HG03139 (cell line): ENCODE measurements around the gene UBE2I.

Source experiments
- ATAC-seq: cut with Tn5 transposase; IDR thresholded peaks from one replicate; pipeline ENCODE4 v1.9.1; 2021; ENCODE audit not compliant: unreplicated experiment

Gene UBE2I

DNA sequence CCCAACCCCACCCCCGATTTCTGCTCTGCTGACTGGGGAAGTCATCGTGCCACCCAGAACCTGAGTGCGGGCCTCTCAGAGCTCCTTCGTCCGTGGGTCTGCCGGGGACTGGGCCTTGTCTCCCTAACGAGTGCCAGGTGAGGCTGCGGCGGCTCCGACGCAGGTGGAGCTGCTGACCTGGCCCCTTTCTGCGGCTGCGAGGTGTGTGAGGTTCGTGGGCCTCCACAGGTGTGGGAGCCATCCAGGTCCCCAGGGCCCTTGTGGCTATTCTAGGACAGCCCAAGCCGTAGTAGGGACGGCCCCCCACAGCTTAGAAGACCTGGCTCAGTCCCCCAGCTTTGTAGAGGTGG, 3.0 kb downstream of the UBE2I start:
- no peak for ATAC-seq

DNA sequence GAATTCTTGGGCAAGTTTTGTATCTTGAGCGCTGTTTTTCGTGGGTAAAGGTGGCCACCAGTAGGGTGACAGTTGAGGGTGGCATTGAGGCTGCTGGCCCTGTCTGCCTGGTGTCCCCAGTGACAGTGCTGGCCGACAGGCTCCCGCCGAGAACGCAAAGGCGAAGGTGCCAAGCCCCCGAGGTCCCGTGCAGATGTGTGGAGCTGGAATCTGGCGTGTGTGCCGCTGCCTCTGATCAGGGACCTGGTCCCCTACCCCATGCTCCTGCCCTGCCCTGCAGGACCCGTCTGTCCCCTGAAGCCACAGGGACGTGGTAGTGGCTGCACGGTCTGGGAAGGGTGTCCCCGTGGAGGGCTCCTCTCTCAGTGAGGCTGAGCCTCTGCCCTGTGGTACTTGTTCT, 3.5 kb downstream of the UBE2I start:
- no peak for ATAC-seq

GRCh38 chr16:1313721-1314369, 4.4 kb downstream of the UBE2I start:
- no peak for ATAC-seq

DNA sequence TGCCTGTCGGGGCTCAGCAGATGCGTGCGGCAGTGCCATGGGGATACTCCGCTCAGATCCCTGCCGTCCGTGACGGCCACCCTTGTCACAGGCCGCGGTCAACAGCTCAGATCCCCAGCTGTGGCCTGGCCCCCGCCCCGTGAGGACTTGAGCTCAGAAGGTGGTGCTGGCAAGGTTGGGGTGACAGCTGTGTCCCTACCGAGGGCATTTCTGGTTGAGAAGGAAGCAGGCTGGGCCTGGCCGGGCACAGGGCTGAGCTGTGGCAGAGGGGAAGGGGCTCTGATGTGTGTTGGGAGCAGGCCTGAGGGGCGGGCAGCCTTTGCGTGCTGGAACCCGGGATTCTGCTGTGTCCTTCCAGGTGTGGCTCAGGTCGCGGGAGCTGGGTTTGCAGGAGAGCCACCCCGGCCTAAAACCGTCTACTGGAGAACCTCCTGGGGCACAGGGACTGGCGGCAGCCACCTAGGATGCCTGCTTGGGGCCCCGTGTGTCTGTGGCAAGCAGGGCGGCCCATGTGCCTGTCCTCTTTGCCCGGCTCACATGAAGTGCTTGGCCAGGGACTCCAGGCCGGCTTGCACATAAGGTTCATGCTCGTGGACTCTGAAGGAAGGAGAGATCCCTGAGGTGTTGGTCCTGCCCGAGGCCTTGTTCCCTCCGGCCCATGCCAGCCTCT, 5.1 kb downstream of the UBE2I start:
- no peak for ATAC-seq

GRCh38 chr16:1315081-1316032, 5.9 kb downstream of the UBE2I start:
- ATAC-seq = no peak

DNA sequence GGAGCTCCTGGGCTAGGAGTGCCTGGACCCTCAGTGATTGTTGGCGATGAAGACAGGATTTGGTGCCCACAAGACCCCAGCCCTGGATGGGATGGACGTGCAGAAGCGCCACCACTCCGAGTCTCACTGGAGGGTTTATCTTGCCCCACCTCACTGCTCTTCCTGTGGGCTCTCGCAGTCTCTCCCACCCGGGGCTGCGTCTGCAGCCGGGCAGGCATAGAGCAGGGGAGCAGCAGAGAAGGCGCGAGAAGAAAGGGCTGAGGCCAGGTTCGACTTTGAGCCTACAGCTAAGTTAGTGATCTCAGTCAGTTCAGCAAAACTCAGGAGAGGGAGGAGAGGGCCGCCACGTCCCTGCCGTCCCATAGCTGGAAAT, 6.6 kb downstream of the UBE2I start:
- no peak for ATAC-seq

DNA sequence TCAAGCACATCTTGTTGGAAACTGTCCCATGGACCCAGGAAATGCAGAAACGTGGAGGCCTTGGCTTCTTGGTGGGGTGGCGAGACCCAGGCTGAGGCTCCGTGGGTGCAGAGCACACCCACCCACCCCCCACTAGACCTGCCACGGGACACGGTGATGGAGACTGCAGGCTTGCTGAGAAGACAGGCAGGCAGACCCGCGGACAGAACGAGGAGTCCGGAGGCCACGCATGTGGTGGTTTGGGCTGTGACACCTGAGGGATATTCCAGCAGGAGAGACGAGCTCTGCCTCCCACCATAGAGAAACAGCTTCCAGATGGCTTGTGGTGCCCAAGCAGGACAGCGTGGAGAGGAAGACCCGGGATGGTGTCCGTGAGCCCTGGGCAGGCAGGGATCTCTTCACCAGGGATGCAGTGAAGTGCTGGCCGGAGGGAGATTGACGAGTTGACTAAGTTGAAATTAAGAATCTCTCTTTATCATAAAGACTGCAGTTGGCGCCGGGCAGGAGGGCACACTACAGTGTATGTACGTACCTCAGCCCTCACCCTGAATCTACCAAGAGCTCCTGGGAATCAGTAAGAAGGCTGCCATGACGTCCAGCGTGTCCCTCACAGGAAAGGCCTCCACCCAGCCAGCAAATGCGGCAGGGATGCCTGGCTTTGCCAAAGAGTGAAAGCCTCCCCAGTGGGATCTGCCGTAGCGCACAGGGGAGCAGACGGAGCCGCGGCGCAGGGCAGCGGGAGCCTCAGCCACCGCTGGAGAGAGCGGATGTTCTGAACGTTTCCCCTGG, 8.2 kb downstream of the UBE2I start:
- no peak for ATAC-seq

GRCh38 chr16:1318268-1318545, 8.8 kb downstream of the UBE2I start:
- ATAC-seq = no peak

GRCh38 chr16:1319041-1319440, 9.6 kb downstream of the UBE2I start:
- ATAC-seq = no peak

DNA sequence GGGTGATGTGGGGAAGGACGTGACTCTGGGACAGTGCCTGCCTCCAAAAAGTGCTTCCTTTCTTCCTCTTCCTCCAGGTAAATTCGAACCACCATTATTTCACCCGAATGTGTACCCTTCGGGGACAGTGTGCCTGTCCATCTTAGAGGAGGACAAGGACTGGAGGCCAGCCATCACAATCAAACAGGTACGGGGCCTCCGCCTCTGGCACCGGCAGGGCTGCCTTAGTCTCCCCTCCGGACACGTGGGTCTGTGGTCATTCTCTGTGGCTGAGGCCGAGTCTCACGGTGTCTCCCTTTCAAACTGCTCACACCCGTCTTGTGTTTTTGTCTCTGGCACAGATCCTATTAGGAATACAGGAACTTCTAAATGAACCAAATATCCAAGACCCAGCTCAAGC, 10.7 kb downstream of the UBE2I start:
- no peak for ATAC-seq

DNA sequence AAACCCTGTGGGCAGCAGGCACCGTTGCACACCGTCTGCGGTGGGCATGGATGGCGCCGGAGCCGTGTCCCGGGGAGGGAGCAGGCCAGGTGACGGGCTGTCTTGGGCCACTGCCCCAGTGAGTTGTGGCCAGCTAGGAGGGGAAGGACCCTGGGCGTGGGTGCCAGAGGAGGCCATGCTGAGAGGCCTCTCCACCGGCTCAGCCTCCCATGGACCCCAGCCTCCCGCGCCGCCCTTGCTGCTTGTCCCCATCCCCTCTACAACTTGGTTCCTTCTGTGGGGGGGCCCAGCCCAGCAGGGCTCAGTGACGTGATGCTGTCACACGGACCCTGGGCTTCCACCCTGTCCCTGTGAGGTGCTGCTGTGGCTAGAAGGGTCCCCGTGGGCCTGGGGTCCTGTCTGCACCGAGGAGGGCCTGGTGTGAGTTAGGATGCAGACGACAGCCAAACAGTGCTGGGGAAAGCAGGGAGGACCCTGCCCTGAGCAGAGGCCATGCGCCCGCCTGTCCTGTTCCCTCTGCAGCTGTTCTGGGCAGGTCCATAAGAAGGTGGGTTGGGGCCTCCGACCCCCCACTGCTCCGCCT, 11.3 kb downstream of the UBE2I start:
- no peak for ATAC-seq

DNA sequence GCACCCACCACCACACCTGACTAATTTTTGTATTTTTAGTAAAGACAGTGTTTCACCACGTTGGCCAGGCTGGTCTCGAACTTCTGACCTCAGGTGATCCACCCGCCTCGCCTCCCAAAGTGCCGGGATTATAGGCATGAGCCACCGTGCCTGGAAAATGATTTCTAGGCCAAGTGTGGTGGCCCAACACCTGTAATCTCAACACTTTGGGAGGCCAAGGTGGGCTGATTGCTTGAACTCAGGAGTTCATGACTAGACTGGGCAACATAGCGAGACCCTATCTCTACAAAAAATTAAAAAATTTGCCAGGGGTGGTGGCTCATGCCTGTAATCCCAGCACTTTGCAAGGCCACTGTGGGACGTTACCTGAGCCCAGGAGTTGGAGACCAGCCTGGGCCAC, 13.0 kb downstream of the UBE2I start:
- ATAC-seq = no peak

DNA sequence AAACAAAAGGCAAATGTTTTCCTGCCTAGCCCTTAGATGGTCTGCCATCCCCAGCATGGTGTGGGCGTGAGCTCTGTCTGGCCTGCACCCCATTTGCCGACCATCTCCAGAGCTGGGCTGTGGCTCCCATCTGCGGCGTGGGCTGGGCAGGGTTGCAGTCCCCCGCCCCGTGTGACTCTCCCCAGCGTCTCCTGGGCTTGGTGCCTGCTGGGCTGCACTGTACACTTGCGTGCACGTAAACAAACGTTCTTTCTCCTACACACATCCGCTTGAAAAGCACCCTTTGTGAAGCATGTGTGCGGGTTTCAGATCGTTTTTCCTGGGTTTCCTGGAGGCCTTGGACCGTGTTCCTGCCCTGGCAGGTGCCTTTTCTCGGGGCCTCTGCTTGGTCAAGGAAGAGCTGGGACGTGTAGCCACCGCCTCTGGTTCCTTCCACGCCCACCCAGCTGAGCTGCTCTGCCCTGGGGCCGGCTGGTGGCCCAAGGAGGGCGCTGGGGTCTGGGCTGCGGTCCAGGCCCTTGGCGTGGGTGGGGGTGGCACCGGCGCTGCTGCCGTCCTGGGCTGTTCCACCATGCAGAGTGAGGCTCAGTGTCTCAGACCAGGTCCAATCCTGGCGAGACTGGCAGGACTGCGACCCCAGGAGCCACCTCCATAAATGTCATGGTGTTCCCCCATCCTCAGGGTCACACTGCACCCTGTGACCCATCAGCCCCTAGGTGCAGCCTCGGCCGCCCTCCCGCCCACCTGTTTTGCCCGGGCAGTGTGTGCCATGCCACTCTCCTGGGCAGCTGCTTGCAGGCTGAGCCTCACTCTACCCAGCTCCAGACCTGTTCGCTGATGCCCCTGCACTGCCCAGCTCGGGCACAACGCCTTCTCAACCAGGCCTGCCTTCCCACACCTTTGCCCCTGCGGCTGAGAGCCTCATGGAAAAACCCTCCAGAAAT, 14.1 kb downstream of the UBE2I start:
- no peak for ATAC-seq

- no peak for ATAC-seq
These were observed 14.9 kb downstream of the UBE2I start for GRCh38 chr16:1324286-1324826.

GRCh38 chr16:1325261-1325660, 15.8 kb downstream of the UBE2I start:
- ATAC-seq = no peak

DNA sequence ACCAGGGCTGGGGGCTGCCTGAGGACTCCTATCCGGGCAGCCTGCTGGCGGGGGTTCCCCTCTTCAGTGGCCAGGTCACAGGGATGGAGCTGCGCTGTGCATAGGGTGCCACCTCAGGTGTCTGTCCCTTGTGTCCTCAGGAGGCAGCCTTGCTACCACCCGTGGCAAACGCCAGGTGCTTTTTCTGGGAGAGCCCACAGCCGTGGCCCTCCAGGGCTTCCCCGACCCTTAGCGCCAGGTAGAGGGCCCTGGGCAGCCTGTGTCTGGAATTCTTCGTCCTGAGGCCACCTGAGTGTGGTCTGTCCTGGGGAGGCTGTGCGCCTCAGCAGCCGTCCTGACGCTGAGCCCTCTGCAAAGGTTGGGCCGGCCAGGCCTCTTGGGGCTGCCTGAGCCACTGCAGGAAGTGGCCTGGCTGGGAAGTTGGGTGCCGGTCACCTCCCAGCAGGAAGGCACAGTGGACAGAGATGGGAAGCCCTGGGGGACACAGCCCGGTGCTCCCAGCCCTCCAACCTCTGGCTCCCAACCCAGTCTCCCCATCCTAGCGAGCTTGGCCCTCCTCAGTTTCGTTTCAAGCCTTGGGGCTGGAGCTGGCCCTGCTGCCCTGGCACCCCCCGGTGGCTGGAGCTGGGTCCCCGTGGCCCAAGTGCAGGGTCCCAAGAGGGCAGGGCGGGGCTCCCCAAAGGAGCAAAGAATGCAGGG, 16.4 kb downstream of the UBE2I start:
- no peak for ATAC-seq

DNA sequence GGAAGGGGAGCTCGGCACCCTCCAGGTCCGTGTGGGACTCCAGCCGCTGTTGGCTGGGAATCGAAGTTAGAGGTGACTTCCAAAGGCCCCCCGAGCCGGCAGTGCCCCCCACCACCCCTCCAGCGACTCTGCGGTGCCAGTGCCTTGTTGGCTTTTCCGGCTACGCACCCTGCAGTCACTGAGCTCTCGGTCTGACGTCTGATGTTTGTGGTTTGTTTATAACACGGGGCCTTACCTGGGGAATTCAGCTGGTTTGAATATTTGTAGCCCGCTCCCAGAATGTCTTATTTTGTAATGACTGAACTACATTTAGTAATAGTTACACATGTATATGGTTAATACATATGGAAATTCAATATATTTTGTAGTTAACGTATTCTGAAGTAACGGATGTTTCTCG, 17.0 kb downstream of the UBE2I start:
- no peak for ATAC-seq

- no peak for ATAC-seq
These were observed 17.6 kb downstream of the UBE2I start for GRCh38 chr16:1326946-1327618.

GRCh38 chr16:1327619-1327947, 18.1 kb downstream of the UBE2I start:
- ATAC-seq = no peak
